K562 (cell line): Measurements from ENCODE around the gene PLA2G4A.

ENCODE experiments used
- EP300 ChIP-seq: IDR thresholded peaks from 2 replicates; pipeline ENCODE4 v1.6.1; 2012; ENCODE audit warnings: low read length, improper control_type of control experiment
- POLR2A ChIP-seq: fragments of 450-650 bp; conservative IDR thresholded peaks from 2 replicates; pipeline ENCODE4 v1.6.1; 2016
- ZNF778 ChIP-seq: fragments of 450-650 bp; formaldehyde crosslinking; IDR thresholded peaks from 2 replicates; pipeline ENCODE4 v1.4.0; 2020; ENCODE audit warnings: mild to moderate bottlenecking, moderate library complexity

DNA sequence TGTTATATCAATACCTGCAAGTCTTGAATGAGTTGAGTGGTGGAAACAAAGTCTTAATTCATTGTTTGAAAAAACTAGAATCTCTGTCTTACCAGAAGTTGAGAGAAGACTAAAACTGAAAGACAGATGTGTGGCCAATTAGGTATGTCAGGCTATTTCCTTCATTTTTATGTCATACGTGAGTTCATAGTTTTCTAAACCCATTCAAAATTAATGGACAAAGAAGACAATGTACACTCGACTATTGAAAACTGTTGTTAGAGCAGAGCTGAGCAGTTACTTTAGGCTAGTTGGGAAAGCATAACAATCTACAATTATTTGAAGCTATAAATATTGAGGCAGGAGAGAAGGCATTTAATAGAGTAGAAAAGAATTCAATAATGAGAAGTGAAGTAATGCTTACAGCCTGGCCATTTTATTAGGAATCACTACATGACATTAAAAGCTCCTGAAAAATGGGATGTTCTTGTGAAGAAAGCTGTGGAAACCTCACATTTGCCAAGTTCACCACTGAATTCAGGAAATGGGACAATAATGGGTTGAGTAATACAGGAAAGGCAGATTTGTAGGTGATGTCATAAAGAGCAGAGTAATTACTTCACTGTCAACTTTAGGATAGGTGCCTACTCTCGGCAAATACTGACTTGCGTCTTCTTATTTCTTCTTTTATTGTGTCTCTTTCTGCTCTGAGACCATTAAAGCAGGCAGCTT is 204.4 kb downstream of the PLA2G4A start:
- no peak for TF ChIP-seq POLR2A
- TF ChIP-seq ZNF778 (CRISPR knock-in tag), result no peak
- TF ChIP-seq EP300, result no peak
